ENCODE results near the gene WNT5A.

Gene WNT5A

DNA sequence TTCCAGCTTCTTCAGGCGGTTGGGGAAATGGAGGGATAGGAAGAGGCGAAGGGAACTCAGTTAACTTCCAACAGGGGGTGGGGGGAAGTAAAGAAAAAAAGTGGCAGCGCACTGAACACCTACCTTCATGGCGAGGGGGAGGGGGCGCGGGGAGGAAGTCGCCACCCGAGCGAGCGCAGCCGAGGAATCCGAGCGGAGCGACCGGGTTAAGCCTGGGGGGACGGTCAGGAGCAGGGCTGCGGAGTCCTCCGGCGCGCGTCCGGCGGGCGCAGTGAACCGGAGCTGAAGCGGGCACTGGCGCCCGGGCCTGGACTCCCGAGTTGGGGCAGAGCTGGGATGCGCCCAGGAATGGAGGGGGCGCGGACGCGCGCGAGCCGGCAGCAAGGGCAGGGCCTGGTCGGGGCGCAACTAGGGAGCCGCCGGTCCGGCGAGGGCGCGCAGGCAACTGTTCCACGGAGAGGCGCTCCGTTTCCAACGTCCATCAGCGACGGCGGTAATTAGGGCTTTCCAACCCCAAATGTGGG, at the start of gene WNT5A:
WNT5A (minus strand) TSS at position 450 of the 524 bp plus-strand sequence; CDS start at position 129, 321 bp downstream.
- no peak for DNase-seq (ENCODE audit: extremely low read depth in 1 of 2, low read depth in 1 of 2)

DNA sequence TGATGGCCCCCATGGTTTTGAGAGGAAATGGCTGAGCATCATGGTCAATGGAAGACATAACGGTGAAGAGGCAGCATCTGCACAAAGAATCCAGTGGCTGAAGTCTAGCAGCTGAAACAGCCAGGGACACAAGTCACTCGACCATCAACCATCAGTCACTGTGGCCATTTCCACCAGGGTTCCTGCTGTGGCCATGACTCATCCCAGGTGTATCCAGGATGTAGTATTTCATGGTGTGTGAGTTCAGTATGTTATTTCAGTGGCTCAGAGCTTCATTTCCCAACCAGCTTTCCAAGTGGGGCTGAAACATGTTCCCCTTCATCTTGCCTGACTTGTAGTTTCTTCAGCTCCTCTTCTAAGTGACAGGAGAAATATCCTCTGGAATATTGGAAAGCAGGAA, 47.8 kb upstream of the WNT5A start:
- no peak for DNase-seq (ENCODE audit: extremely low read depth in 1 of 2, low read depth in 1 of 2)

DNA sequence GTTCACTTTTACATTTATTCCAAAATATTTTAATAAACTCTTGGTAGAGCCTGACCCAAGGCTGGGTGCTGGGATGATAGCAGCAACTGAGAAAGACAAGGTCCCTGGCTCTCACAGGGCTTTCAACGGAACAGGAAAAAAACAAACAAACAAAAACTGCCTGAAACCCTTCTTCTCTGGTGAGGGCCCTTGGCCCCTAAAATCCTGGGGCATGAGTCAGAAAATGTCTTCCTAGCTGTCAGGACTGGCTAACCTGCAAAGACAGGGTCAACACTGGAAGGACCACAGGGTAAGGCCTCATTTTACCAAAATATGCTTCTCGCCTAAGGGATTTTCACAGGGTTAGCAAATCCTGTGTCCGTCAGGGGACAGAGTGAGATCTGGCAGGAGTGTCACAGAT, 45.7 kb upstream of the WNT5A start:
- no peak for DNase-seq (ENCODE audit: extremely low read depth in 1 of 2, low read depth in 1 of 2)

DNA sequence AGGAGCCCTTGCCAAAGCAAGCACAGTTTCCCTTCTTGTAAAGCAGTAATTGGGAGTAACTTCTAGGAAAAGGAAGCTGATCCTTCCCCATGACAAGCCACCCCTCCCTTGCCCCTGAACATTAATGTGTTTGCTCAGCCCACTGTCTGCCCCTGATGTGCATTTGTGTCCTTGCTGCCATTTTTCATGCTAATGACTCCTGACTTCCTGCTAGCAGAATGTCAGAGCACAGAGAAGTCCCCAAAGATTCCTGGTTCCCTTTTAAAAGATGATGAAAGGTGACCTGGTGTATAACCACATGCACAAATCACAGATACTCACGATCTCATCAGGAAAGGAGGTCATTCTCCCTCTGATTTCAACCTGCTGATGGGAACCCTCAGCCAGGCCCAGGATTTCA, 44.2 kb upstream of the WNT5A start:
- DNase-seq (ENCODE audit: extremely low read depth in 1 of 2, low read depth in 1 of 2): no peak

DNA sequence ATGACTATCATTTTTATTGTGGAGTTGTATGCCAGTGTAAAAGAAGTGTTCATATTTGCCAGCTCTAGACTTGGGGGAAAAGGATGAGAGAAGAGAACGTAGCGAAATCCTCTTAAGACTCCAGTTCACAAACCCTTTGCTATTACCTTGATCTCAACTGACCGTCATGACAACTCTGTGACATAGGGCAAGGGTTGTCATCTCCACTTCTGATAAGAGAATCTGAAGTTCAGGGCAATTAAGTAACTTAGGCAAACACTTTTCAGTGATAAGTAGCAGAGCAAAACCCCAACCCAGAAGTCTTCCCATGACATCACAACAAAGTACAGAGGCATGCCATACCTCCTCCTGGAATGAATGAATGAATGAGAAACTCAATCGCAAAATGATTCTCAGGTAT, 40.3 kb upstream of the WNT5A start:
- DNase-seq (ENCODE audit: extremely low read depth in 1 of 2, low read depth in 1 of 2): no peak

GRCh38 chr3:55526332-55527030, 39.4 kb upstream of the WNT5A start:
- DNase-seq (ENCODE audit: extremely low read depth in 1 of 2, low read depth in 1 of 2): no peak

- no peak for DNase-seq (ENCODE audit: extremely low read depth in 1 of 2, low read depth in 1 of 2)
These were observed 38.3 kb upstream of the WNT5A start for GRCh38 chr3:55525436-55525835.

GRCh38 chr3:55524565-55525244, 37.6 kb upstream of the WNT5A start:
- DNase-seq (ENCODE audit: extremely low read depth in 1 of 2, low read depth in 1 of 2): no peak

- DNase-seq (ENCODE audit: extremely low read depth in 1 of 2, low read depth in 1 of 2): no peak
These were observed 36.4 kb upstream of the WNT5A start for GRCh38 chr3:55523471-55523870.

DNA sequence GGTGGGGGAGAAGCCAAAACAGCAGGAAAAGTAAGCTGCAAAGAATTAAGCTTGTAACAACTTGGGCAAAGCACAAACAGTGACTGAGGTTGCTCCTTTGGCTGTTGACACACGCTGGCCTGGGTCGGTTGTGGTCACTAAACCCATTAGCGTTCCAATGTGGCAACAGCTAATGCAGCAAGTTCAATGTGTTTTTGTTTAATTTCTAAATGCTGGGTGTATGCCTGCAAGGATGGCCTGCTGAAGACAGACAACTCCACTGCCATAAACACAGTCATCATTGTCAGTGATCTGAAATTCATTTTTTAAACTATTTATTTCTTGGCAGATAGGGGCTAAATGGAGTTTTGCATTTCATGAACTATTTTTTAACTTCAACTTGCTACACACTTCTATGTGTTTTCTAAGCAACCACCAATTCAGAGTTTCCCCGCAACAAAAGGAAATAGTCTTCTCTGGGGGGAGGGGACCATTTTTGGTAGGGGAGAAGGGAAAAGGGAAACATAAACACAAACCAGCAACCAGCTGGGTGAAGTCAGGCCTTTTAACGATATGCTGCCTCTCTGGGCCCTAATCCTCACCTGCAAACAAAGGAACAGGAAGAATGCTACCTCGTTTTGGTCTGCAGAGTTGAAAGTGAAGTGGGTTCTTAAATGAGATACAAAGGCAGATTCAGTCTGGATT, 34.8 kb upstream of the WNT5A start:
- DNase-seq (ENCODE audit: extremely low read depth in 1 of 2, low read depth in 1 of 2): no peak

- DNase-seq (ENCODE audit: extremely low read depth in 1 of 2, low read depth in 1 of 2): no peak
These were observed 34.1 kb upstream of the WNT5A start for GRCh38 chr3:55521064-55521737.

- no peak for DNase-seq (ENCODE audit: extremely low read depth in 1 of 2, low read depth in 1 of 2)
These were observed 31.9 kb upstream of the WNT5A start for GRCh38 chr3:55519019-55519418.

DNA sequence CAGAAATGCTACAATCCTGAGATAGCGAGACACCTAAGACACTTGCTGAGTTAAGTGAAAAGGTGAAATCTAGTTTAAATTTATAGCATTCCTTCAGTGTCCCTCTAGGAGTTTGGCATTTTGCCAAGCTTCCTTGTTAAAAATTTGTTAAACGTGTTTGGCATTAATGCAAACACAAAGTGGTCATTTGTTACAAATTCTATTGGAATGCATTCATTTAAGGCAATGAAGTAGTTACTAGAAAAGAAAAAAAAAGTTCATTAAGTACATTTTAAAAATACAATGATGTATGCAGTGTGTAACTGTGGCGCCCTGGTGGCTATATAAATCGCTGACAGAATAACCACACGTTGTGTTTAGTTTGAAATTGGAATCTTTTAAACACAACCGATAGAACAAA, 31.3 kb upstream of the WNT5A start:
- no peak for DNase-seq (ENCODE audit: extremely low read depth in 1 of 2, low read depth in 1 of 2)

DNA sequence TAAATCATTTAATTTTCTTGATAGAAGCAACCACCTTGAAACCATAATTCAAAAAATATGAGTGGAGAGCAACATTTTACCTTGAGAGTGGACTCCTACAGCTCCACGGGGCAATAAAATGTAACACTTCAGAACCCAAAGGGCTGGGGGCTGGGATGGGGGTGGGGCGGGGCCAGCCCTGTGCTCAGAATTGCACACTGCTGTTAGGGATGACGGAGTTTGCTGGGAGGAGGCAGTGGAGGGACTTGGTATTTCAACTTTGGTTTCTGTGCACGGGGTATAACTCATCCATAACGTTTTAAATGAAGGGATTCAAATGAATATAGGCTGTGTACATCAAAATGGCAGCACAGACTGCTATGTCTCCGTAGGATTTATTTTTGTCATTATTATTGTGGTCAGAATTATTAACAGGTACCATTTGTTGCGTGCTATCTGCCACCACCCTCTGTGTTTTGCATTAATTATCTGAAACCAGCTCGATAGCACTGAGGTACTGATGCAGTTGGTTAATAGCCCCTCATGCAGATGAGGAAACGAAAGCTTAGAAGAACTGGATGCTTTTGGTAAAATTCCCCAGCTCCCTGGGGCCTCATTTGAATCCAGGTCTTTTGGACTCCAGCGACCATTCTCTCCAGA, 29.4 kb upstream of the WNT5A start:
- no peak for DNase-seq (ENCODE audit: extremely low read depth in 1 of 2, low read depth in 1 of 2)

DNA sequence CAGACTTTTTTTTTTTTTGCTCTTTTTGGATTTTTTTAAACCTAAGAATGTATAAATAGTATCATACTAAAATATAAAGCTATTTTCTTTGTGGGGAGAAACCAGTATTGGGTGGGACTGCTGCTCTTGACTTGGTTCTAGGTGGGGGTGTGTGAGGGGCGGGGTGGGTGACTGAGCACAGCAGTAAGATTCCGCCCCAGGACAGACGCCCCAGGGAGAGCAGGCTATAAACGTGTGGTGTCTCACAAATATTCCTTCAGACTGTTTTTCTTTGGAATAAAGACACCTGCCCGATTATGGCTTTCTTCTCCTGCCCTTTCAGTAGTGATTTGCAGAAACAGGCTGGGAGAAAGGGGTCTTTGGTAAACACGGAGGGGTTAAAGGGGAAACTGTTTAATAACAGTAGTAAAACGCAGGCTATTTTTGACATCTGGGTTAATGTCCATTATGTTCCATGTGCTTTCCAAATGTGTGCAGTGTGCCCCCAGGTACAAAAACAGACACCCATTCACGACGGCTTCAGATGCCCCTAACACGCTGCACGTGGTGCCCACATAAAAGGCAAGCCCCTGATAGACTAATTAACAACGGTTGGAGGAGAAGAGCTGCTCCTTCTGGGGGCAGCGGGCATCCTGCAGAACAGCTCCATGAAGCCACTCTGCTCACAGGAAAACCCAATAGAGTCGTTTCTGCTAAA, 28.6 kb upstream of the WNT5A start:
- no peak for DNase-seq (ENCODE audit: extremely low read depth in 1 of 2, low read depth in 1 of 2)

- no peak for DNase-seq (ENCODE audit: extremely low read depth in 1 of 2, low read depth in 1 of 2)
These were observed 27.9 kb upstream of the WNT5A start for GRCh38 chr3:55514962-55515361.

- DNase-seq (ENCODE audit: extremely low read depth in 1 of 2, low read depth in 1 of 2): no peak
These were observed 25.7 kb upstream of the WNT5A start for GRCh38 chr3:55512571-55513343.

DNA sequence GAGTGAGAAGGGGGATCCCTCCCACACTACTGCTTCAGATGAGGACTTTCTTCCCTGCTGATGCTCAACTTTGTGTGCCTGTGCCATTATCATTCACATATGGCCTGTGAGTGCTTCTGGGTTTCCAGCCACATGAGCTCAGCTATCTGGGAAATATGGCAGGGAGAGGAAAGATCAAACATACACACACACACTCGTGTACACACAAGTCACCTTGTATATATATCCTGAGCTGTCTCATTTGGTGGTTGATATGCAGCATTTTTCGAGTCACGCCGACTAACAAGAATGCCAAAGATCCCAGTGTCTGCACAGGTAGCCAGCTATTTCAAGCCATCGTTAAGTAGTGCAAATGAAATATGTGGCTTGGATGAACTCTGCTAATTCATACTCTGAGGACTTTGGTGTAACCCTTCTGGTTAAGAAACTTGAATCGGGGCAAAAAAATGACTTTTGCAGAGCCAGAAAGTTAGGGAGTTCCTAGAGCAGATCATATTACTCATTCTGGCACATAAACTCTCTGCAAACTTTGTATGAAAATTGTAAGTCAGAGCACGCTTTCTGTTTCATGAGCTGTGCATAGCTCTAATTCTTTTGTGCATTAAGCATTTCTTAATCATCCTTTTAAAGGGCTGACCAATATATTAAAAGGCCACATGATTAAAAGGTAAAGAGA, 24.9 kb upstream of the WNT5A start:
- no peak for DNase-seq (ENCODE audit: extremely low read depth in 1 of 2, low read depth in 1 of 2)

- DNase-seq (ENCODE audit: extremely low read depth in 1 of 2, low read depth in 1 of 2): no peak
These were observed 21.2 kb upstream of the WNT5A start for GRCh38 chr3:55508335-55508734.
